Measurements from ENCODE around the gene EMD. TPM values are rescaled to one million over a fixed set of nuclear protein-coding genes. Genes with fewer than 3 reads are reported as not detected.

Gene EMD
- total and polyA plus RNA-seq, 2 of the 13 experiments (the other 11 are each of a cell fraction or from before 2014, with no cell fraction given): 14.5 to 14.9 TPM

DNA sequence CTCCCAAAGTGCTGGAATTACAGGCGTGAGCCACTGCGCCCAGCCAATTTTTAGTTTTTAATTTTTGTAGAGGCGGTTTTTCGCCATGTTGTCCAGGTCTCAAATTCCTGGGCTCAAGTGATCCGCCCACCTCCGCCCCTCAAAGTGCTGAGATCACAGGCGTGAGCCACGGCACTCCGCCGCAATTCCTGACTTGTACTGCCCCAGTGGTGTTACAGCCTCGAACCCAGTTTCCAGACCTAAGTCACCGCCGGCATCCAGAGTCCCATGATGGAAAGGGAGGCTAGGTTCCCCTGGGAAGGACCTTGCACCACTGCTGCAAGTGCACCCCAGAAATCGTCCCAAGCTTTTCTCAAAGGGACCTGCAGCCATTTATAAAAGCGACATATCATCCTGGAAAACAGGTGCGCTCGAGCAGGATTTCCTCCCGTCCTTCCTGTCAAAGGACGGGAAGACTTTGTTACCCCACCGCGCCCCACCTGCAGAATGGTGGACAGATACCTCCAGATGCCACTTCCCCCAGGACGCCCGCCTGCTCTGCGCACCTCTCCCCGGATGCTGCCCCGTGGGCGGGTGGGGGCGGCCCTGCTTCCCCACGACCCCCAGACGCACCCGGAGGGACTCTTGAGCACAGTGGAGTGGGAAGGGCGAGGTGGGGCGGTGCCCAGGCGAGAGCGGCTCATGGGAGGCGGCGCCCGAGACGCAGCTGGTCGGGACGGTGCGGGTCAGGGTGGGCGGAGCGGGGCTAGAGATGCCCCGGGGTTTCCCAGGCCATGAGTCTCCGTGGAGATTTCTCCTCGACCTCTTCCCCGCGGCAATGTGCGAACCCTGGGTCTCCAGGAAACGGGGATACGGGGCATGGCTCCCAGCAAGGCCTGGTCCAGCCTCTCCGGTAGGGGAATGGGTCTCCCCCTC is 18.1 kb downstream of the EMD start (continued):
- TF ChIP-seq, protein P1, sequence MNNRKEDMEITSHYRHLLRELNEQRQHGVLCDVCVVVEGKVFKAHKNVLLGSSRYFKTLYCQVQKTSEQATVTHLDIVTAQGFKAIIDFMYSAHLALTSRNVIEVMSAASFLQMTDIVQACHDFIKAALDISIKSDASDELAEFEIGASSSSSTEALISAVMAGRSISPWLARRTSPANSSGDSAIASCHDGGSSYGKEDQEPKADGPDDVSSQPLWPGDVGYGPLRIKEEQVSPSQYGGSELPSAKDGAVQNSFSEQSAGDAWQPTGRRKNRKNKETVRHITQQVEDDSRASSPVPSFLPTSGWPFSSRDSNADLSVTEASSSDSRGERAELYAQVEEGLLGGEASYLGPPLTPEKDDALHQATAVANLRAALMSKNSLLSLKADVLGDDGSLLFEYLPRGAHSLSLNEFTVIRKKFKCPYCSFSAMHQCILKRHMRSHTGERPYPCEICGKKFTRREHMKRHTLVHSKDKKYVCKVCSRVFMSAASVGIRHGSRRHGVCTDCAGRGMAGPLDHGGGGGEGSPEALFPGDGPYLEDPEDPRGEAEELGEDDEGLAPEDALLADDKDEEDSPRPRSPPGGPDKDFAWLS (CRISPR knock-in tag; IDR thresholded peaks at IDR 0.05; ENCODE audit: borderline replicate concordance): no peak
- TF ChIP-seq MLLT10 (CRISPR knock-in tag; IDR thresholded peaks at IDR 0.05) (no peak), RARA (CRISPR knock-in tag; IDR thresholded peaks at IDR 0.05) (0 out of 2 replicates have a peak, but pooled peaks have one; percentile 14), ZNF672 (CRISPR knock-in tag; IDR thresholded peaks at IDR 0.05) (no peak), PAX8 (CRISPR knock-in tag; IDR thresholded peaks at IDR 0.05; ENCODE audit: borderline replicate concordance) (no peak), TAF15 (IDR thresholded peaks at IDR 0.05; ENCODE audit: low read depth, low read length, poor library complexity, severe bottlenecking) (no peak), SCMH1 (CRISPR knock-in tag; IDR thresholded peaks at IDR 0.05; ENCODE audit: borderline replicate concordance) (no peak), POLR2AphosphoS2 (IDR thresholded peaks at IDR 0.05; ENCODE audit: low read depth, low read length) (no peak), JARID2 (CRISPR knock-in tag; IDR thresholded peaks at IDR 0.05; ENCODE audit: insufficient replicate concordance) (no peak), NFE2L2 (IDR thresholded peaks at IDR 0.05; ENCODE audit: low read length) (no peak), ZNF326 (CRISPR knock-in tag; IDR thresholded peaks at IDR 0.05; ENCODE audit: borderline replicate concordance) (no peak), KDM6A (CRISPR knock-in tag; IDR thresholded peaks at IDR 0.05; ENCODE audit: low read depth) (no peak)
- TF ChIP-seq, protein P2, sequence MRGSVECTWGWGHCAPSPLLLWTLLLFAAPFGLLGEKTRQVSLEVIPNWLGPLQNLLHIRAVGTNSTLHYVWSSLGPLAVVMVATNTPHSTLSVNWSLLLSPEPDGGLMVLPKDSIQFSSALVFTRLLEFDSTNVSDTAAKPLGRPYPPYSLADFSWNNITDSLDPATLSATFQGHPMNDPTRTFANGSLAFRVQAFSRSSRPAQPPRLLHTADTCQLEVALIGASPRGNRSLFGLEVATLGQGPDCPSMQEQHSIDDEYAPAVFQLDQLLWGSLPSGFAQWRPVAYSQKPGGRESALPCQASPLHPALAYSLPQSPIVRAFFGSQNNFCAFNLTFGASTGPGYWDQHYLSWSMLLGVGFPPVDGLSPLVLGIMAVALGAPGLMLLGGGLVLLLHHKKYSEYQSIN (CRISPR knock-in tag; IDR thresholded peaks at IDR 0.05; ENCODE audit: borderline replicate concordance): no peak
- TF ChIP-seq, protein P3, sequence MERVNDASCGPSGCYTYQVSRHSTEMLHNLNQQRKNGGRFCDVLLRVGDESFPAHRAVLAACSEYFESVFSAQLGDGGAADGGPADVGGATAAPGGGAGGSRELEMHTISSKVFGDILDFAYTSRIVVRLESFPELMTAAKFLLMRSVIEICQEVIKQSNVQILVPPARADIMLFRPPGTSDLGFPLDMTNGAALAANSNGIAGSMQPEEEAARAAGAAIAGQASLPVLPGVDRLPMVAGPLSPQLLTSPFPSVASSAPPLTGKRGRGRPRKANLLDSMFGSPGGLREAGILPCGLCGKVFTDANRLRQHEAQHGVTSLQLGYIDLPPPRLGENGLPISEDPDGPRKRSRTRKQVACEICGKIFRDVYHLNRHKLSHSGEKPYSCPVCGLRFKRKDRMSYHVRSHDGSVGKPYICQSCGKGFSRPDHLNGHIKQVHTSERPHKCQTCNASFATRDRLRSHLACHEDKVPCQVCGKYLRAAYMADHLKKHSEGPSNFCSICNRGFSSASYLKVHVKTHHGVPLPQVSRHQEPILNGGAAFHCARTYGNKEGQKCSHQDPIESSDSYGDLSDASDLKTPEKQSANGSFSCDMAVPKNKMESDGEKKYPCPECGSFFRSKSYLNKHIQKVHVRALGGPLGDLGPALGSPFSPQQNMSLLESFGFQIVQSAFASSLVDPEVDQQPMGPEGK (CRISPR knock-in tag; IDR thresholded peaks at IDR 0.05): peak; percentile 69
- TF ChIP-seq, protein P4, sequence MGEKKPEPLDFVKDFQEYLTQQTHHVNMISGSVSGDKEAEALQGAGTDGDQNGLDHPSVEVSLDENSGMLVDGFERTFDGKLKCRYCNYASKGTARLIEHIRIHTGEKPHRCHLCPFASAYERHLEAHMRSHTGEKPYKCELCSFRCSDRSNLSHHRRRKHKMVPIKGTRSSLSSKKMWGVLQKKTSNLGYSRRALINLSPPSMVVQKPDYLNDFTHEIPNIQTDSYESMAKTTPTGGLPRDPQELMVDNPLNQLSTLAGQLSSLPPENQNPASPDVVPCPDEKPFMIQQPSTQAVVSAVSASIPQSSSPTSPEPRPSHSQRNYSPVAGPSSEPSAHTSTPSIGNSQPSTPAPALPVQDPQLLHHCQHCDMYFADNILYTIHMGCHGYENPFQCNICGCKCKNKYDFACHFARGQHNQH (CRISPR knock-in tag; IDR thresholded peaks at IDR 0.05): no peak; the same call in 1 of the 2 replicates
